Kidney (tissue), 14 donors: Measurements from ENCODE around the gene SPOP. TPM values are rescaled to one million over a fixed set of nuclear protein-coding genes. Genes with fewer than 3 reads are reported as not detected.

ENCODE experiments used
- DNase-seq, 5 donors: peaks; one replicate each; pipeline ENCODE4 v3.0.0-alpha.2; 2013 to 2020
- FAIRE-seq: peaks from 2 replicates; lab custom pipeline; 2012; peaks lifted over from hg19 to GRCh38; lab: Jason Lieb, UNC
- H3K27ac ChIP-seq, 2 donors: one replicate each; pipeline ENCODE4 v1.7.0; 2013; ENCODE audit warnings: low read depth in 2 of 2, low read length in 2 of 2, inconsistent platforms in 1 of 2
- H3K27me3 ChIP-seq: one replicate; pipeline ENCODE4 v1.7.1; 2013; ENCODE audit warnings: low read length, inconsistent platforms; ENCODE audit not compliant: control insufficient read depth, insufficient read depth
- H3K36me3 ChIP-seq, 3 donors: one replicate each; pipeline versions ENCODE4 v1.7.0 to v1.7.1; 2013; ENCODE audit warnings: low read length in 3 of 3, control low read depth in 1 of 3, inconsistent platforms in 1 of 3; ENCODE audit not compliant: insufficient read depth in 3 of 3, control insufficient read depth in 2 of 3
- H3K4me1 ChIP-seq, 3 donors: one replicate each; pipeline versions ENCODE4 v1.7.0 to v1.7.1; 2013; ENCODE audit warnings: low read length in 3 of 3, inconsistent platforms in 1 of 3, low read depth in 1 of 3; ENCODE audit not compliant: control insufficient read depth in 2 of 3, insufficient read depth in 2 of 3
- H3K4me3 ChIP-seq, 3 donors: one replicate each; pipeline versions ENCODE4 v1.7.0 to v1.8.1; 2013; ENCODE audit warnings: low read length in 3 of 3, control low read depth in 1 of 3, inconsistent platforms in 1 of 3
- H3K9ac ChIP-seq, 3 donors: one replicate each; pipeline versions ENCODE4 v1.7.0 to v1.7.1; 2013; ENCODE audit warnings: low read length in 3 of 3, control low read depth in 1 of 3, inconsistent platforms in 1 of 3
- H3K9me3 ChIP-seq, 3 donors: one replicate each; pipeline versions ENCODE4 v1.7.0 to v1.7.1; 2013; ENCODE audit warnings: low read length in 3 of 3, control low read depth in 1 of 3, inconsistent platforms in 1 of 3; ENCODE audit not compliant: control insufficient read depth in 2 of 3, insufficient read depth in 1 of 3
- CTCF ChIP-seq: IDR thresholded peaks from 3 replicates; pipeline ENCODE4 v1.5.1; 2012; ENCODE audit warnings: mild to moderate bottlenecking, moderate library complexity, borderline replicate concordance; ENCODE audit not compliant: insufficient read depth; ENCODE audit errors: extremely low read depth
- intact Hi-C: fragments of 100-400 bp; cut with DNase I; formaldehyde crosslinking; loops from one replicate; pipeline ENCODE4 v1.11.1; 2022
- polyA plus RNA-seq: library from polyadenylated mRNA; stranded (reverse); fragments of 350-450 nt; fragmentation: Illumina TruSeq; extraction: RNeasy Lipid Tissue Mini Kit (QIAGEN cat#74804); gene quantifications from one replicate; pipeline ENCODE4 v1.2.3, GENCODE V29; 2014; ENCODE audit warnings: low read depth, low replicate concordance; ENCODE audit not compliant: insufficient read depth
- total RNA-seq: library from RNA; stranded (reverse); fragmentation: NEBNext Ultra II Directional; extraction: Animal tissue kit (Norgen Biotek cat#: 25700); gene quantifications from one replicate; pipeline ENCODE4 v1.2.1, GENCODE V29; 2021
- donor health status: control.
- donor health status: control.
- donor health status: control.
- donor health status: control.
- donor health status: control.
- donor health status: DM: yes; HTN: yes; CAD: no.
- donor health status: Normal renal cell carcinoma (clear cell type).

SPOP gene
- total and polyA plus RNA-seq, 2 donors from 2014 or later: 28.2 to 73.8 TPM

GRCh38 chr17:49595328-49595727 lies 82.6 kb downstream of the SPOP start:
- peaks cover 0 to 30% (median 17%) of the 10 kb centered on the region in 3 donors for H3K36me3 ChIP-seq
- no peak for FAIRE-seq
- no peak for DNase-seq
- no peaks in the 10 kb centered on the region for H3K4me1 ChIP-seq
- no peaks in the 10 kb centered on the region for H3K9me3 ChIP-seq
- no peaks in the 10 kb centered on the region for H3K27me3 ChIP-seq
- no peak overlapping the region for H3K4me3 ChIP-seq
- no peak overlapping the region for H3K27ac ChIP-seq
- TF ChIP-seq CTCF: no peak
- intact Hi-C loops: no loop called here
- H3K9ac ChIP-seq: no peak overlapping the region

GRCh38 chr17:49592263-49592662 lies 85.6 kb downstream of the SPOP start:
- no peak for TF ChIP-seq CTCF
- DNase-seq (peak in 1 of 5 donors; percentile 13), FAIRE-seq (no peak)
- no peaks in the 10 kb centered on the region for H3K4me1 ChIP-seq
- no peaks in the 10 kb centered on the region for H3K27me3 ChIP-seq
- no peaks in the 10 kb centered on the region for H3K9me3 ChIP-seq
- intact Hi-C loops: no loop called here
- no peak overlapping the region for H3K4me3 ChIP-seq
- H3K27ac ChIP-seq: no peak overlapping the region
- peaks cover 0 to 10% (median 7%) of the 10 kb centered on the region in 3 donors for H3K36me3 ChIP-seq
- H3K9ac ChIP-seq: no peak overlapping the region

- TF ChIP-seq CTCF: no peak
- Histone ChIP-seq H3K27me3 (no peaks in the 10 kb centered on the region), H3K4me1 (no peaks in the 10 kb centered on the region), H3K36me3 (peaks cover 0 to 3% (median under 1%) of the 10 kb centered on the region in 3 donors), H3K9ac (no peak overlapping the region), H3K9me3 (no peaks in the 10 kb centered on the region), H3K27ac (no peak overlapping the region), H3K4me3 (no peak overlapping the region)
- FAIRE-seq: no peak
- intact Hi-C loops: no loop called here
- no peak for DNase-seq
Measured at GRCh38 chr17:49590874-49591273, 87.0 kb downstream of the SPOP start.

- FAIRE-seq: no peak
- Histone ChIP-seq H3K9me3 (no peaks in the 10 kb centered on the region), H3K4me3 (no peak overlapping the region), H3K36me3 (peaks cover 0 to 3% (median 0%) of the 10 kb centered on the region in 3 donors), H3K4me1 (no peaks in the 10 kb centered on the region), H3K27ac (no peak overlapping the region), H3K27me3 (no peaks in the 10 kb centered on the region), H3K9ac (no peak overlapping the region)
- TF ChIP-seq CTCF: no peak
- DNase-seq: no peak
- intact Hi-C loops: no loop called here
Measured at GRCh38 chr17:49589577-49589927, 88.3 kb downstream of the SPOP start.
